IPS-18a (cell line): ENCODE data around the gene CLCN4.
A peak's percentile ranks its signal among the peaks of the same experiment; 100 is the strongest.

Source experiments
- H3K27ac ChIP-seq: one replicate; pipeline ENCODE4 v1.5.1; 2013; ENCODE audit warnings: low read length
- H3K27me3 ChIP-seq: one replicate; pipeline ENCODE4 v1.6.1; 2013; ENCODE audit warnings: mild to moderate bottlenecking, low read length; ENCODE audit not compliant: control insufficient read depth, insufficient read depth
- H3K36me3 ChIP-seq: one replicate; pipeline ENCODE4 v1.6.1; 2013; ENCODE audit warnings: low read depth, low read length; ENCODE audit not compliant: control insufficient read depth
- H3K4me1 ChIP-seq: one replicate; pipeline ENCODE4 v1.6.1; 2013; ENCODE audit warnings: low read depth, low read length; ENCODE audit not compliant: control insufficient read depth
- H3K4me3 ChIP-seq: one replicate; pipeline ENCODE4 v1.5.1; 2013; ENCODE audit warnings: low read length
- H3K9ac ChIP-seq: one replicate; pipeline ENCODE4 v1.6.1; 2013; ENCODE audit warnings: mild to moderate bottlenecking, low read length, moderate library complexity
- H3K9me3 ChIP-seq: one replicate; pipeline ENCODE4 v1.6.1; 2013; ENCODE audit warnings: low read depth, low read length; ENCODE audit not compliant: control insufficient read depth

The CLCN4 gene

DNA sequence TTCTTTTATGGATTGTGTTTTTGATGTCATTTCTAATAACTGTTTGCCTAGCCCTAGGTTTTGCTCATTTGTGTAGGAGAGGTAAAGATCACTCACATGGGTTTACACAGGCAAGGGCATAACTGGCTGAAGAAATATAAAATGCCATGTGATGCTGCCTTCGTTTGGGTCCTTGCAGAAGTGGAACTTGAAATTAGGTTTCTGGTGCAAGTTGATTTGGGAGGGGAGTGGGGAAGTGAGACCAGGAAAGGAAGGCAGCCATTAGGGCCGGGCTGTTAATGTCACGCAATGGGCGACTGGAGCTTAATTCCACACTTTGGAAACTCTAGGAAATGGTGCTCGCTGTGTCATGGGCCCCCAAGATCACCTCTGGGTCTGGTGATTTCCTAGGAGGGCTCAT lies 14.5 kb downstream of the CLCN4 start:
- Histone ChIP-seq H3K9me3 (no peaks in the 10 kb centered on the region), H3K4me1 (peaks cover 15% of the 10 kb centered on the region), H3K27ac (no peak overlapping the region), H3K9ac (no peak overlapping the region), H3K4me3 (no peak overlapping the region), H3K36me3 (no peaks in the 10 kb centered on the region), H3K27me3 (no peaks in the 10 kb centered on the region)

DNA sequence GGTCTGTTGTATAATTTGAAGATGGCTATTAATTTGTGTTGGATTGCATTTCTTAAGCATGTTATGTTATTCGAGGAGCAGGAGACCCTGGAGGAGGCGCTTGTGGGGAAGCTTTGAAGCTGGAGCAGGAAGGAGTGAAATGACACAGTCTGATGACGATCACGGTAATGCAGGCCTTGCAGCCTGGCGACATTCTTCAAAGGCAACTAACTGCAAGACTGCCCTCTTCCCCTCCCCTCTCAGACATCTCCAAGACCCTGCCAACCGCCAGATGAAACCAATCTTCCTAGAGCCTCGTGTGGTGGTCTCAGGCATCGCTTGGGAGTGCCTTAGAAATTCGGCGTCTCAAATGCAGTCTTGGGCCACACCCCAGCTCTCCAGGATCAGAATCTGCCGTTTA lies 16.1 kb downstream of the CLCN4 start:
- peak overlapping the region; percentile 37 for H3K4me3 ChIP-seq
- H3K27ac ChIP-seq: peak overlapping the region; percentile 25

DNA sequence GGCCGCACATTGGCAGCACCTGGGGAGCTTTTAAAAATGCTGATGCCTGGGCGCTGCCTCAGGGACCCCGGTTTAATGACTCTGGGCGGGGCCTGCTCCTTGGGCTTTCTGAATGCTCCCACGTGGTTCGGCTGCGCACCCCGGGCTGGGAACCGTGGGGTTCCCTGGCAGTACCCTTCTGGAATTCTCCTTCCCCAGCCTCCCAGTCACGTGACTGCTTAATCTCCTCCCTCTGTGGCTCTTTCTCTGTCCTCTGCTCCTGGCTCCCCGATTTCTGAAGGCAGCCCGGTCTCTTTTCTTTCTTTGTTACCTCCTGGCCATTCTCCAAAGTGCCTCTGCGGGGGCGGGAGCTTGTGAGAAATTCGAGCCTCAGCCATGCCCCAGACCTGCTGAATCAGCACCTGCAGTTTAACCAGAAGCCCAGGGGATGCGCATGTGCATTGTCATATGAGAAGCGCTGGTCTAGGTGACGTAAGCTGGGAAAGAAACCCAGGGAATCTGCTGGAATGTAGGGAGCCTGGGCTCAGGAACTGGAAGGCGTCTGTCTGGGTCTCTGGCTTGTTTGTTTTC lies 16.6 kb downstream of the CLCN4 start:
- H3K9ac ChIP-seq: peak overlapping the region; percentile 16

More for the DNA sequence above, 16.1 kb downstream of the CLCN4 start:
- H3K36me3 ChIP-seq: no peaks in the 10 kb centered on the region
- H3K9me3 ChIP-seq: no peaks in the 10 kb centered on the region
- no peaks in the 10 kb centered on the region for H3K27me3 ChIP-seq
- H3K9ac ChIP-seq: peak overlapping the region; percentile 16
- H3K4me1 ChIP-seq: peaks cover 15% of the 10 kb centered on the region

DNA sequence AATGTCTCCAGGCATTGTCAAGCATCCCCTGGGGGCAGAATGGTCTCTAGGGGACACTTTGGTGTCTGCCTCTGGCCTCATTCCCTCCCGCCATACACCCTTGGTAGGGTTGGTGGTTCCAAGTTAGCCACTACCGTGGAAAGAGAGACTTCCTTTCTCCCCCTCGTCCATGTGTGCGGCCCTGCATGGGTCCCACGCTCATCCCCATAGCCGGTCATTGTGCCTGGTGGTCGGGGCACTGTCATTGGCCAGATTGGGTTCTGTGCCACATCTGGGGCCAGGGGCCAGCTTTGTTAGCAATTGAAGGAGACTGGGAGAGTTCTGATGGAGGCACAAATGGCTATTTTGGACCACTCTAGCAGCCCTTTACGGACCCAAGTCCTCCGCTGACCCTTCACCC lies 17.3 kb downstream of the CLCN4 start:
- H3K27ac ChIP-seq: peak overlapping the region; percentile 7
- H3K4me3 ChIP-seq: peak overlapping the region; percentile 37

More for the DNA sequence above, 16.6 kb downstream of the CLCN4 start:
- H3K27me3 ChIP-seq: no peaks in the 10 kb centered on the region
- peak overlapping the region; percentile 37 for H3K4me3 ChIP-seq
- no peaks in the 10 kb centered on the region for H3K36me3 ChIP-seq
- H3K9me3 ChIP-seq: no peaks in the 10 kb centered on the region
- H3K4me1 ChIP-seq: peaks cover 15% of the 10 kb centered on the region
- peak overlapping the region; percentile 25 for H3K27ac ChIP-seq

DNA sequence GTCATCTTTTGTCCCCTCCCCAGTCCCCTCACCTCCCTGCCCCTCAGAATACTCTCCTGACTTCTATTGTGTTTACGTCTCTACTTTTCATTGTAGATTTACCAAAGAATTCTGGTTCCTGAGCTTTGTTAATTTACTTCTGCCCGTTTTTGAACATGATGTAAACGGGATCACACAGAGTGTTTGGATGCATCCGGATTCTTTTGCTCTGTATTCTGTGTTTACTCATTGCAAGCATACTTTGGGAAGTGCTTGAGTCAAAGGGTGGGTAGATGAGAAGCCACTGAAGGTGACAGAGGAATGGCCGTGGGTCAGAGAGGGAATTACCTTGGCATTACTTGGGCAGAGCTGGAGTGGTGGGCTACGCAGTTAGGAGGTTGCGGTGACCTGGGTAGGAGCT lies 18.0 kb downstream of the CLCN4 start:
- Histone ChIP-seq H3K27ac (no peak overlapping the region), H3K27me3 (no peaks in the 10 kb centered on the region), H3K4me1 (peaks cover 15% of the 10 kb centered on the region), H3K9ac (no peak overlapping the region), H3K9me3 (no peaks in the 10 kb centered on the region), H3K36me3 (no peaks in the 10 kb centered on the region), H3K4me3 (no peak overlapping the region)

More for the DNA sequence above, 17.3 kb downstream of the CLCN4 start:
- Histone ChIP-seq H3K36me3 (no peaks in the 10 kb centered on the region), H3K27me3 (no peaks in the 10 kb centered on the region), H3K9ac (peak overlapping the region; percentile 16), H3K4me1 (peaks cover 15% of the 10 kb centered on the region), H3K9me3 (no peaks in the 10 kb centered on the region)

DNA sequence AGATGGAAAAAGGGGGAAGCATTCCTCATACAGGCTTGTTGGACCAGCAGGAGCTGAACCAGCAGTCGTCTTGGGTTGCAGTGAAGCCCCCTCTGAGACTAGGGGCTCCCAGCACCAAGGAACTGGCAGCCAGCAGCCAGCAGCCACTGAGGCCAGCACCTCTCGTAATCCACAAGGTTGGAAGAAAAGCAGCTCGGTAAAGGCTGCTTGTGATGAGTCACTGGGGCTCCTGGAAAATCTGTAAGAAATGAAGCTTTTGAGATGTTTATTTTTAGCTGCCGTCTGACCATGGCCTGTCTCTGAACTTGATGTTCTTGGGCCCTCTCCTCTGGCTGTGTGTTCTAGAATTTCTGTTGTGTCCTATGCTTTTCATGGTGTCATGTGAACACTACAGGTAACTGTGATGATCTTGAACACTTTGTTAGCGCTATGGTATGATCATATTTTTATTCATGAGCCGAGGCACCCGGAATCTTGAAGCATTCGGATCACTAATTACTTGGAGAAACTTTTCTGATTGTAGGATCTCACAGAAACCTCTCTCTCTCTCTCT lies 18.6 kb downstream of the CLCN4 start:
- Histone ChIP-seq H3K27ac (no peak overlapping the region), H3K4me3 (no peak overlapping the region), H3K9me3 (no peaks in the 10 kb centered on the region), H3K9ac (no peak overlapping the region), H3K36me3 (no peaks in the 10 kb centered on the region), H3K27me3 (no peaks in the 10 kb centered on the region), H3K4me1 (peaks cover 15% of the 10 kb centered on the region)

DNA sequence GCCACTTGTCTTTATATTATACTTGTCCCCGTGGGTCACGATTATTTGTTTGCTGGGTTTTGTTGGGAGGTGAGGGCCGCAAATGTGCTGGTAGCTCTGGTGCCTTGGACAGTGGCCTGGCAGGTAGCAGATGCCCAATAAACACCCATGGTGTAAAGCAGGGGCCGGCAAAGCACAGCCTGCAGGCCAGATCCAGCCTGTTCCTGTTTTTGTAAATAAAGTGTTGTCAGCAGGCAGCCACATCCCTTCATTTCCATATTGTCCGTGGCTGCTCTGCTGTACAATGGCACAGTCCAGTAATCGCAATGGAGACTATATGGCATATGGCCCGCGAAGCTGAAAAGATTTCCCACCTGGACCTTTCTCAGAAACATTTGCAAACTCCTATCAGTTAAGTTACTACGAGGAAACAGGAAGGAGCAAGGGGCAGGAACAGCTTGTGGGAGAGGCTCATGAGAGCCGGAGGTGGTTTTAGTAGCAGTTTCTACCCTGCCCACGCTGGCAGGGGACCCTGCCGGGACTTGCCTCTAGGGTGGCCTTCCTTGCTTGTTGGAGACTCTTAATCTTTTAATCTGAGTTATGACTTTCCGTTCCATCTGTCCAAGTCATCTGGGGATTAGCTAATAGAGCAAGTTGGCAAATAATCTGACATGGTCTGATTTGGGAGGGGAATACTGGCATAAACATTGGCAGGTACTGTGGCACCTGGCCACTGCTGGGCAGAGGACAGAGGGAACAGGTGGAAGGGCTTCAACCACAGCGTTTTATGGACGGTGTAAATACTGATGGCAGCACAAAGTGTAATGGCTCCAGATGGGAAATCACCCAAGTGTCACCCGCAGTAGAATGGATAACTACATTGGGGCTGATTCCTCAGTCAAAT lies 19.6 kb downstream of the CLCN4 start:
- Histone ChIP-seq H3K9ac (no peak overlapping the region), H3K9me3 (no peaks in the 10 kb centered on the region), H3K4me3 (no peak overlapping the region), H3K36me3 (no peaks in the 10 kb centered on the region), H3K27ac (no peak overlapping the region), H3K4me1 (peaks cover 15% of the 10 kb centered on the region), H3K27me3 (no peaks in the 10 kb centered on the region)

DNA sequence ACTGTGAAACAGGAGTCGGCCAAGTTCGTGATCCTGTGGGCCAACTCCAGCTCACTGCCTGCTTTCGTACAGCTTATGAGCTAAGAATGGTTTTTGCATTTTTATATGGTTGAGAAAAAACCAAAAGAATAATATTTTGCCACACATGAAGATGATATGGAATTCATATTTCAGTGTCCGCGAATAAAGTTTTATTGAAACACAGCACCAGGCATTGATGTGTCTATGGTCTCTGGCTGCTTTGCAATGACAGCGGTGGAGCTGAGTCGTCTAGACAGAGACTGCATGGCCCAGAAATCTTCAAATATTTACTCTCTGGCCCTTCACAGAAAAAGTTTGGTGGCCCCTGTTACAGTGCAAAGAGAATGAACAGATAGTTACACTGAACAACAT lies 20.2 kb downstream of the CLCN4 start:
- Histone ChIP-seq H3K4me3 (no peak overlapping the region), H3K36me3 (no peaks in the 10 kb centered on the region), H3K27me3 (no peaks in the 10 kb centered on the region), H3K9me3 (no peaks in the 10 kb centered on the region), H3K9ac (no peak overlapping the region), H3K4me1 (peaks cover 15% of the 10 kb centered on the region), H3K27ac (no peak overlapping the region)

DNA sequence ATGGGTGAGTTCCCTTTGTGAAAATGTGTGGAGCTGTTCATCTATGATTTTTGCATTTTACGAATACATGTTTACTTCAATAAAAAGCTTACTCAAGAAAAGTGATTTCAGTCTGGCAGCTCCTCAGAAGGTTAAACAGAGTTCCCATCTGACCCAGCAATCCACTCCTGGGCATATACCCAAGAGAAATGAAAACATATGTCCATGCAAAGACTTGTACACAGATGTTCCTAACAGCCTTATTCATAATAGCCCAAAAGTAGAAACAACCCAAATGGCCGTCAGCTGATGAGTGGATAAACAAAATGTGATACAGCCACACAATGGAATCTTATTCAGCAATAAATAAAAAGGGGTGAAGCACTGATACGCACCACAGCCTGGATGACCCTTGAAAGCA lies 20.8 kb downstream of the CLCN4 start:
- H3K27ac ChIP-seq: no peak overlapping the region
- no peaks in the 10 kb centered on the region for H3K9me3 ChIP-seq
- H3K36me3 ChIP-seq: no peaks in the 10 kb centered on the region
- H3K9ac ChIP-seq: no peak overlapping the region
- no peaks in the 10 kb centered on the region for H3K27me3 ChIP-seq
- H3K4me3 ChIP-seq: no peak overlapping the region
- H3K4me1 ChIP-seq: peaks cover 12% of the 10 kb centered on the region

DNA sequence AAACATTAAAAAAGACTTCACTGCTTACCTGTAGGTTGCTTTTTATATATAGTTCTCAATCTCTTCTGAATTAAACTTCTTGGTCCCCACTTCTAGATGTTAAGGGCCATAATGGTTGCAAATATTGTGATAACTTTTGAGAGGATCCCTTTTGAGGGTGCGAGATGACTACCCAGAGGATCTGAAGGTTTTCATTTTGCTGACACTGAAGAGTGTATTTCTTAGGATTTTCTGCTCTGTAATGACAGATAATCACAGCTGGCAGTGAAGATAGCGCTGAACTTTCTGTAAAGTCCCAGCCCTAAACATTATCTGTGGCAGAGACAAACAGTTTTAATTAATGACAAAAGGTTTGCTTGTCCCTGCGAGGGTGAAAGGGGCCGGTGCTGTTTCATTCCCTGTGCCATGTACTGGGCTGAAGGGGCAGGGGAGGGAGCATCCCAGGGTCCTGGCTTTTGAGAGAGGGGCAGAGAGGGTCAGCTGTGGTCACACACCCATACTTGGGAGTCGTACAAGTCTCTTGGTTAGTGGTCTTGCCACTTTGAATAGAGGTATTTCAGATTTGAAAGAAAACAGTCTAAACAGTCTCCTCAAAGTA lies 22.2 kb downstream of the CLCN4 start:
- no peaks in the 10 kb centered on the region for H3K27me3 ChIP-seq
- no peaks in the 10 kb centered on the region for H3K36me3 ChIP-seq
- H3K27ac ChIP-seq: no peak overlapping the region
- H3K4me1 ChIP-seq: peaks cover 2% of the 10 kb centered on the region
- no peaks in the 10 kb centered on the region for H3K9me3 ChIP-seq
- H3K9ac ChIP-seq: no peak overlapping the region
- H3K4me3 ChIP-seq: no peak overlapping the region

DNA sequence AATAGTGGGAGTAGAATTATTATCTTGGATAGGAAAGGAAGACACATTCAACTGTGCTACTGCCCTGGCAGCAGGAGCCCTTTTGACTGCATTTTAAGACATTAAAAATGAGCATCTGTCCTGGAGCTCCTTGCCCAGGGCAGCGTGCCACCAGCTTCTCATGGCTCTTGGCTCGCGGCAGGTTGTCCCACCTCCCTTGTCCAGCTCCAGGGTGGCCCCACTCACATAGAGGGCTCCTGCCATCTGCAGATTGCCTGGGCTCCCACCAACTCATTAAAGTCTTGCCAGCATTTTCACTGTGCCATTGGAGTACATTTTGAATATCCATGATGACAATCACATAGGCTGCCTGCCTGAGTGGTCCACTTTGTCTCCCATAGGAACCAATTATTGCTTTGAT lies 27.0 kb downstream of the CLCN4 start:
- H3K4me1 ChIP-seq: no peaks in the 10 kb centered on the region
- no peak overlapping the region for H3K4me3 ChIP-seq
- H3K27ac ChIP-seq: no peak overlapping the region
- H3K27me3 ChIP-seq: no peaks in the 10 kb centered on the region
- no peaks in the 10 kb centered on the region for H3K9me3 ChIP-seq
- no peaks in the 10 kb centered on the region for H3K36me3 ChIP-seq
- no peak overlapping the region for H3K9ac ChIP-seq
